HepG2 (cell line): Measurements from ENCODE around the gene DRC3. TPM values are rescaled to one million over a fixed set of nuclear protein-coding genes. Genes with fewer than 3 reads are reported as not detected.

Source experiments
- ATAC-seq: fragments of 200-7000 bp; cut with Tn5 transposase; 3 replicates; pipeline ENCODE4 v1.9.1; 2020; ENCODE audit warnings: mild to moderate bottlenecking, moderate library complexity
- BruUV-seq: library from RNA; stranded (reverse); fragments of 400-500 nt; replicated peaks from 2 replicates; lab custom pipeline; 2021; lab: Mats Ljungman, UMichigan
- CTCF ChIA-PET: fragments of 300-600 bp; formaldehyde crosslinking; extraction: SDS; loops from one replicate; lab custom pipeline; 2021; ENCODE audit warnings: low total read pairs, inconsistent platforms, low intra/inter-chr PET ratio; lab: Yijun Ruan, JAX
- POLR2A ChIA-PET: fragments of 350-600 bp; sonication (Branson Sonifier 250); formaldehyde crosslinking; loops from one replicate; lab custom pipeline; 2020; ENCODE audit warnings: antibody characterized with exemption, inconsistent platforms; lab: Yijun Ruan, JAX
- DNase-seq: peaks from one replicate; pipeline ENCODE4 v3.0.0-alpha.2; 2015; ENCODE audit warnings: low spot score
- FAIRE-seq: peaks from 3 replicates; lab custom pipeline; 2011; peaks lifted over from hg19 to GRCh38; lab: Jason Lieb, UNC
- H2AFZ ChIP-seq: one replicate; pipeline ENCODE4 v1.6.1; 2011; ENCODE audit warnings: low read length, inconsistent platforms
- H3K27ac ChIP-seq: fragments of 300-600 bp; 3 replicates; pipeline ENCODE4 v1.8.0; 2011; ENCODE audit warnings: mixed run types, mild to moderate bottlenecking, mixed read lengths, low read length, inconsistent platforms; ENCODE audit not compliant: insufficient read depth; ENCODE audit errors: extremely low read length
- H3K27me3 ChIP-seq, 2 experiments: fragments of 200-600 bp in 1 of 2; 2 replicates in 1 of 2; 3 replicates in 1 of 2; pipeline versions ENCODE4 v1.6.0 to v1.8.0; 2011; ENCODE audit warnings: low read length in 2 of 2, mild to moderate bottlenecking in 2 of 2, moderate library complexity in 2 of 2, inconsistent platforms in 1 of 2; ENCODE audit not compliant: insufficient read depth in 2 of 2, control insufficient read depth in 1 of 2
- H3K36me3 ChIP-seq, 2 experiments: fragments of 200-600 bp in 1 of 2; replicated peaks in 1 of 2; 2 replicates in 1 of 2; 3 replicates in 1 of 2; pipeline versions ENCODE4 v1.5.1 to v1.8.0; 2011; ENCODE audit warnings: low read length in 2 of 2, inconsistent platforms in 1 of 2; ENCODE audit not compliant: insufficient read depth in 2 of 2, control insufficient read depth in 1 of 2
- H3K4me1 ChIP-seq: 2 replicates; pipeline ENCODE4 v1.5.1; 2012; ENCODE audit warnings: low read length, inconsistent platforms; ENCODE audit not compliant: insufficient read depth
- H3K4me2 ChIP-seq: 2 replicates; pipeline ENCODE4 v1.6.0; 2011; ENCODE audit warnings: low read depth, low read length, inconsistent platforms
- H3K4me3 ChIP-seq, 3 experiments: fragments of 200-600 bp in 1 of 3; sonication (generic), shearing (Covaris generic) in 1 of 3; replicated peaks in 1 of 3; 2 replicates each; pipeline ENCODE4 v1.5.1; 2011 to 2016; ENCODE audit warnings: low read length in 3 of 3, inconsistent platforms in 2 of 3, low read depth in 2 of 3, mild to moderate bottlenecking in 2 of 3, control low read depth in 1 of 3, mixed read lengths in 1 of 3; ENCODE audit not compliant: insufficient read depth in 1 of 3
- H3K79me2 ChIP-seq: one replicate; pipeline ENCODE4 v1.6.1; 2011; ENCODE audit warnings: low read length, inconsistent platforms; ENCODE audit not compliant: insufficient read depth
- H3K9ac ChIP-seq: 2 replicates; pipeline ENCODE4 v1.6.0; 2011; ENCODE audit warnings: mild to moderate bottlenecking, low read depth, low read length, inconsistent platforms; ENCODE audit not compliant: insufficient read depth
- H3K9me3 ChIP-seq: 2 replicates; pipeline ENCODE4 v1.5.1; 2012; ENCODE audit warnings: mild to moderate bottlenecking, low read length
- H4K20me1 ChIP-seq: 2 replicates; pipeline ENCODE4 v1.6.0; 2011; ENCODE audit warnings: inconsistent platforms, mild to moderate bottlenecking, low read length, moderate library complexity; ENCODE audit not compliant: insufficient read depth
- CSRNP1 ChIP-seq: sonication (generic); formaldehyde crosslinking; IDR thresholded peaks from 2 replicates; pipeline ENCODE4 v1.8.1; 2023; ENCODE audit warnings: mild to moderate bottlenecking, missing genetic modification reagents
- FOXC1 ChIP-seq: sonication (generic); formaldehyde crosslinking; IDR thresholded peaks from 2 replicates; pipeline ENCODE4 v1.8.0; 2022; ENCODE audit warnings: mild to moderate bottlenecking, missing genetic modification reagents, borderline replicate concordance
- HMG20B ChIP-seq: conservative IDR thresholded peaks from 2 replicates; pipeline ENCODE4 v1.6.1; 2016; ENCODE audit warnings: missing genetic modification reagents, missing compliant biosample characterization
- LRRFIP1 ChIP-seq: sonication (generic); formaldehyde crosslinking; conservative IDR thresholded peaks from 2 replicates; pipeline ENCODE4 v1.4.0; 2020; ENCODE audit warnings: missing genetic modification reagents
- MEIS1 ChIP-seq: sonication (generic); formaldehyde crosslinking; IDR thresholded peaks from 2 replicates; pipeline ENCODE4 v1.9.0; 2021; ENCODE audit warnings: mild to moderate bottlenecking, missing genetic modification reagents, moderate library complexity, borderline replicate concordance
- MXI1 ChIP-seq: IDR thresholded peaks from 3 replicates; pipeline ENCODE4 v1.6.1; 2012; ENCODE audit warnings: low read depth, low read length, inconsistent platforms, borderline replicate concordance
- POLR2G ChIP-seq: fragments of 200-400 bp; formaldehyde crosslinking; IDR thresholded peaks from 2 replicates; pipeline ENCODE4 v1.6.1; 2018; ENCODE audit warnings: mild to moderate bottlenecking, low read depth, low read length, moderate library complexity
- ZNF12 ChIP-seq: sonication (generic); formaldehyde crosslinking; IDR thresholded peaks from 2 replicates; pipeline ENCODE4 v1.5.0; 2020; ENCODE audit warnings: missing genetic modification reagents
- ZNF18 ChIP-seq: sonication (generic); formaldehyde crosslinking; IDR thresholded peaks from 2 replicates; pipeline ENCODE4 v1.8.0; 2022; ENCODE audit warnings: mild to moderate bottlenecking, missing genetic modification reagents; ENCODE audit not compliant: insufficient replicate concordance
- ZNF605 ChIP-seq: sonication (generic); formaldehyde crosslinking; IDR thresholded peaks from 2 replicates; pipeline ENCODE4 v1.8.0; 2022; ENCODE audit warnings: mild to moderate bottlenecking, missing genetic modification reagents
- WGBS: methylation state at CpG from one replicate; pipeline ENCODE4 v1.1.6; 2017; ENCODE audit warnings: low lambda C conversion rate; 5-methylcytosine and 5-hydroxymethylcytosine counted together
- in situ Hi-C: cut with HindIII; loops from 2 replicates; pipeline ENCODE4 v1.10.0; 2017; ENCODE audit warnings: low pct_unique_long_range_greater_than_20kb; ENCODE audit not compliant: extremely low pct_ligation_motif_present
- intact Hi-C: fragments of 100-400 bp; cut with micrococcal nuclease; formaldehyde crosslinking; loops from one replicate; pipeline ENCODE4 v1.10.0; 2022; ENCODE audit not compliant: unreplicated experiment
- polyA plus RNA-seq, 8 experiments: library from polyadenylated mRNA; depleted of rRNA in 3 of 8; stranded (reverse) in 7 of 8; unstranded in 1 of 8; fragments of >200 nt; fragmentation: Illumina TruSeq in 4 of 8; extraction: Trizol in 4 of 8; gene quantifications; 2 replicates each; pipeline versions ENCODE4 v1.2.1 to v1.2.3, GENCODE V29; 2011 to 2016; ENCODE audit warnings: low read depth in 4 of 8, missing spikeins in 1 of 8, mixed read lengths in 1 of 8; ENCODE audit not compliant: insufficient read depth in 1 of 8
- total RNA-seq, 5 experiments: library from RNA; depleted of rRNA; stranded (reverse); fragments of >200 nt; fragmentation: Illumina TruSeq; extraction: Trizol; gene quantifications; 2 replicates each; pipeline ENCODE4 v1.2.3, GENCODE V29; 2016; ENCODE audit warnings: low read depth in 1 of 5
- TF ChIP-seq, protein P1 (sequence below): sonication (generic); formaldehyde crosslinking; IDR thresholded peaks from 2 replicates; pipeline ENCODE4 v1.4.0; 2020; ENCODE audit warnings: missing genetic modification reagents

Gene DRC3
- total and polyA plus RNA-seq, 2 of the 13 experiments (the other 11 are each of a cell fraction or from before 2014, with no cell fraction given) = 0.53 to 0.87 TPM

DNA sequence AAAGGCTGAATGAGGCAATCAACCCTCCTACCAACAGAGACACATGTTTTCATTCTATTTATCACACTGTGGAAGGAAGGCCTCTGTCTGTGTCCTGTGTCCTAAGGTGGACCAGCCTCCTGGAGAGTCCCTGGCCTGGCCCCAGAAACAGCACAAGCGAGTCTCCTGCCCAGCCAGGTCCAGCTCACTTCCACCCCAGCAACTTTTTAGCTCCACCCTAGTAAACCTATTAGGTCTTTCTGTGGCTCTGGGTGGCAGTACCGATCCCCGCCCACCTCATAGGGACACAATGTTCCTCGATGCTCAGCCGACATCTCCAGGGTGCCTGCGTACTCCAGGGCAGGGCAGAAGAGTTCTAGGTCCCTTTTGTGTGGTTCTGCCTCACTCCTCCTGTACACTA is 10.7 kb downstream of the DRC3 start (continued):
- TF ChIP-seq, protein P1, sequence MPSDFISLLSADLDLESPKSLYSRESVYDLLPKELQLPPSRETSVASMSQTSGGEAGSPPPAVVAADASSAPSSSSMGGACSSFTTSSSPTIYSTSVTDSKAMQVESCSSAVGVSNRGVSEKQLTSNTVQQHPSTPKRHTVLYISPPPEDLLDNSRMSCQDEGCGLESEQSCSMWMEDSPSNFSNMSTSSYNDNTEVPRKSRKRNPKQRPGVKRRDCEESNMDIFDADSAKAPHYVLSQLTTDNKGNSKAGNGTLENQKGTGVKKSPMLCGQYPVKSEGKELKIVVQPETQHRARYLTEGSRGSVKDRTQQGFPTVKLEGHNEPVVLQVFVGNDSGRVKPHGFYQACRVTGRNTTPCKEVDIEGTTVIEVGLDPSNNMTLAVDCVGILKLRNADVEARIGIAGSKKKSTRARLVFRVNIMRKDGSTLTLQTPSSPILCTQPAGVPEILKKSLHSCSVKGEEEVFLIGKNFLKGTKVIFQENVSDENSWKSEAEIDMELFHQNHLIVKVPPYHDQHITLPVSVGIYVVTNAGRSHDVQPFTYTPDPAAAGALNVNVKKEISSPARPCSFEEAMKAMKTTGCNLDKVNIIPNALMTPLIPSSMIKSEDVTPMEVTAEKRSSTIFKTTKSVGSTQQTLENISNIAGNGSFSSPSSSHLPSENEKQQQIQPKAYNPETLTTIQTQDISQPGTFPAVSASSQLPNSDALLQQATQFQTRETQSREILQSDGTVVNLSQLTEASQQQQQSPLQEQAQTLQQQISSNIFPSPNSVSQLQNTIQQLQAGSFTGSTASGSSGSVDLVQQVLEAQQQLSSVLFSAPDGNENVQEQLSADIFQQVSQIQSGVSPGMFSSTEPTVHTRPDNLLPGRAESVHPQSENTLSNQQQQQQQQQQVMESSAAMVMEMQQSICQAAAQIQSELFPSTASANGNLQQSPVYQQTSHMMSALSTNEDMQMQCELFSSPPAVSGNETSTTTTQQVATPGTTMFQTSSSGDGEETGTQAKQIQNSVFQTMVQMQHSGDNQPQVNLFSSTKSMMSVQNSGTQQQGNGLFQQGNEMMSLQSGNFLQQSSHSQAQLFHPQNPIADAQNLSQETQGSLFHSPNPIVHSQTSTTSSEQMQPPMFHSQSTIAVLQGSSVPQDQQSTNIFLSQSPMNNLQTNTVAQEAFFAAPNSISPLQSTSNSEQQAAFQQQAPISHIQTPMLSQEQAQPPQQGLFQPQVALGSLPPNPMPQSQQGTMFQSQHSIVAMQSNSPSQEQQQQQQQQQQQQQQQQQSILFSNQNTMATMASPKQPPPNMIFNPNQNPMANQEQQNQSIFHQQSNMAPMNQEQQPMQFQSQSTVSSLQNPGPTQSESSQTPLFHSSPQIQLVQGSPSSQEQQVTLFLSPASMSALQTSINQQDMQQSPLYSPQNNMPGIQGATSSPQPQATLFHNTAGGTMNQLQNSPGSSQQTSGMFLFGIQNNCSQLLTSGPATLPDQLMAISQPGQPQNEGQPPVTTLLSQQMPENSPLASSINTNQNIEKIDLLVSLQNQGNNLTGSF (CRISPR knock-in tag) = no peak
- no peak for TF ChIP-seq MXI1
- TF ChIP-seq ZNF605 (CRISPR knock-in tag) = no peak

- H3K36me3 ChIP-seq = no peaks in the 10 kb centered on the region
- no peak overlapping the region for H3K4me3 ChIP-seq
- BruUV-seq = no TSS peak
- no peak overlapping the region for H3K27ac ChIP-seq
- intact Hi-C loops = no loop called here
- WGBS = 47% methylated on average over 6 of the region's 6 CpGs
- CTCF ChIA-PET = no interaction called here
- no peak overlapping the region for H2AFZ ChIP-seq
- H3K4me2 ChIP-seq = peak overlapping the region; percentile 81
- H3K9ac ChIP-seq = no peak overlapping the region
- no peaks in the 10 kb centered on the region for H3K79me2 ChIP-seq
- DNase-seq = no peak
- FAIRE-seq = no peak
- POLR2A ChIA-PET = interaction anchor here (2.1 kb wide), 1 partner anchor 11 kb away, joined by 13 read pairs; the partner anchor contains the start of genes DRC3 and TOM1L2
- in situ Hi-C loops = no loop called here
- no peaks in the 10 kb centered on the region for H3K9me3 ChIP-seq
- ATAC-seq = no peak
- H3K27me3 ChIP-seq = peaks cover 0 to 14% of the 10 kb centered on the region in 2 experiments; a peak in 4 of 5 replicates
- peaks cover 17% of the 10 kb centered on the region for H3K4me1 ChIP-seq
- H4K20me1 ChIP-seq = no peaks in the 10 kb centered on the region
- TF ChIP-seq CSRNP1 (CRISPR knock-in tag) (no peak), POLR2G (no peak), ZNF12 (CRISPR knock-in tag) (no peak), FOXC1 (no peak), LRRFIP1 (CRISPR knock-in tag) (no peak), HMG20B (CRISPR knock-in tag) (no peak), ZNF18 (CRISPR knock-in tag) (no peak), MEIS1 (CRISPR knock-in tag) (no peak)
These were observed 11.1 kb downstream of the DRC3 start for GRCh38 chr17:17983776-17984175.
